HCT116 (cell line): Measurements from ENCODE around the gene ARSB.

Source experiments
- CBX3 ChIP-seq: IDR thresholded peaks from 2 replicates; pipeline ENCODE4 v1.6.1; 2012; ENCODE audit warnings: low read depth
- ELF1 ChIP-seq: IDR thresholded peaks from 2 replicates; pipeline ENCODE4 v1.6.1; 2012; ENCODE audit warnings: low read depth, borderline replicate concordance
- EZH2 ChIP-seq: fragments of 200-600 bp; sonication (generic); IDR thresholded peaks from 2 replicates; pipeline ENCODE4 v1.6.1; 2017; ENCODE audit warnings: antibody characterized with exemption, mixed run types
- EZH2phosphoT487 ChIP-seq: fragments of 200-600 bp; IDR thresholded peaks from 2 replicates; pipeline ENCODE4 v1.6.1; 2018; ENCODE audit warnings: antibody characterized with exemption, borderline replicate concordance
- JUND ChIP-seq: IDR thresholded peaks from 2 replicates; pipeline ENCODE4 v1.6.1; 2012
- POLR2A ChIP-seq: IDR thresholded peaks from 2 replicates; pipeline ENCODE4 v1.7.0; 2011; ENCODE audit warnings: borderline replicate concordance; ENCODE audit not compliant: insufficient read depth, insufficient read length; ENCODE audit errors: extremely low read depth
- POLR2AphosphoS5 ChIP-seq: IDR thresholded peaks from 2 replicates; pipeline ENCODE4 v1.6.1; 2011; ENCODE audit warnings: mild to moderate bottlenecking, low read depth, low read length, moderate library complexity
- TCF7L2 ChIP-seq: IDR thresholded peaks from 2 replicates; pipeline ENCODE4 v1.7.0; 2011; ENCODE audit warnings: borderline replicate concordance, inconsistent platforms; ENCODE audit not compliant: insufficient read depth, insufficient read length; ENCODE audit errors: extremely low read depth

GRCh38 chr5:79032782-79033181, 47.7 kb upstream of the ARSB start:
- no peak for TF ChIP-seq CBX3
- no peak for TF ChIP-seq EZH2
- TF ChIP-seq JUND, result no peak
- no peak for TF ChIP-seq ELF1
- no peak for TF ChIP-seq POLR2A
- TF ChIP-seq TCF7L2, result no peak
- no peak for TF ChIP-seq EZH2phosphoT487
- TF ChIP-seq POLR2AphosphoS5, result no peak
